ENCODE data around the gene S100PBP.

Gene S100PBP

DNA sequence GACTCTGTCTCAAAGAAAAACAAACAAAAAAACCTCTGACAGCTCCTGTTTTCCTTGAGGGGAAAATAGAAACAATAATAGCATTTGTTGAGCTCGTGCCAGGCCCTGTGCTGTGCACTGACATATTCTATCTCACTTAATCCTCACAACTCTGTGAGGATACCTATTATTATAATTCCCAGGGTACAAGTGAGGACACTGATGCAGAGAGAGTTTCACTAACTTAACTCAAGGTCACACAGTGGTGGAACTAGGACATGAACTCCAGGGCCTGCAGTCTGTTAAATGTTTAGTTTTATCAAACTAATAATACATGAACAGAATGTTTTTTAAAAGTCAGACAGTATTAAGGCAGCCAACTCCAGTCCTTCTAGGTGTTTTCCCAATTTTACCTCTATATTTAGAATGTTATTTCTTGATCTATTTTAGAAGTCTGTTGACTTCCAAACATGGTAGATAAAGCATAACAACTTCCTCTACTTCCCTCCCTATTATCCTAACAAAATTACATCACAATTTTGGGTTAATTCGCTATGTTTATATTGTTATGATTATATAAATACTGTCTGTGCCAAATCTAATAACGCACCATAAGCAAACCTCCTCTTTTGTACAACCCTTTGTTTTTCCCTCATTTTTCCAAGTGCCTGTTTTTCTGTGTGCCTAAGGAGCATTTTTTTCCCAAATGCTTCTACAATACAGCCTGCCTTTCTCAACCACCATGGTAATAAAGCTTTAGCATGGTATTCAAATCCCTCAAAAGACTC, 48.4 kb downstream of the S100PBP start:
- no peak overlapping the region for H3K9ac ChIP-seq (ENCODE audit: low read length)
- no peaks in the 10 kb centered on the region for H3K36me3 ChIP-seq (replicated peaks; ENCODE audit: low read depth, low read length)
- no peak overlapping the region for H3K4me3 ChIP-seq (ENCODE audit: low read length)
- no peak overlapping the region for H3K27ac ChIP-seq (ENCODE audit: low read length)
- H3K9me3 ChIP-seq (ENCODE audit: insufficient read depth, low read length): no peaks in the 10 kb centered on the region
- no peaks in the 10 kb centered on the region for H3K79me2 ChIP-seq (ENCODE audit: low read length)
- no peaks in the 10 kb centered on the region for H3K27me3 ChIP-seq (ENCODE audit: low read depth, low read length)
- no peaks in the 10 kb centered on the region for H4K20me1 ChIP-seq (ENCODE audit: insufficient read depth, low read length)
- peaks cover 11% of the 10 kb centered on the region for H3K4me1 ChIP-seq (ENCODE audit: low read length)
- no peak overlapping the region for H3K4me2 ChIP-seq (ENCODE audit: low read length)
- H2AFZ ChIP-seq (ENCODE audit: low read depth, low read length): no peak overlapping the region
- TF ChIP-seq EZH2phosphoT487 (IDR thresholded peaks at IDR 0.05; ENCODE audit: low read depth): no peak
- TF ChIP-seq, protein P1, sequence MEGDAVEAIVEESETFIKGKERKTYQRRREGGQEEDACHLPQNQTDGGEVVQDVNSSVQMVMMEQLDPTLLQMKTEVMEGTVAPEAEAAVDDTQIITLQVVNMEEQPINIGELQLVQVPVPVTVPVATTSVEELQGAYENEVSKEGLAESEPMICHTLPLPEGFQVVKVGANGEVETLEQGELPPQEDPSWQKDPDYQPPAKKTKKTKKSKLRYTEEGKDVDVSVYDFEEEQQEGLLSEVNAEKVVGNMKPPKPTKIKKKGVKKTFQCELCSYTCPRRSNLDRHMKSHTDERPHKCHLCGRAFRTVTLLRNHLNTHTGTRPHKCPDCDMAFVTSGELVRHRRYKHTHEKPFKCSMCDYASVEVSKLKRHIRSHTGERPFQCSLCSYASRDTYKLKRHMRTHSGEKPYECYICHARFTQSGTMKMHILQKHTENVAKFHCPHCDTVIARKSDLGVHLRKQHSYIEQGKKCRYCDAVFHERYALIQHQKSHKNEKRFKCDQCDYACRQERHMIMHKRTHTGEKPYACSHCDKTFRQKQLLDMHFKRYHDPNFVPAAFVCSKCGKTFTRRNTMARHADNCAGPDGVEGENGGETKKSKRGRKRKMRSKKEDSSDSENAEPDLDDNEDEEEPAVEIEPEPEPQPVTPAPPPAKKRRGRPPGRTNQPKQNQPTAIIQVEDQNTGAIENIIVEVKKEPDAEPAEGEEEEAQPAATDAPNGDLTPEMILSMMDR (IDR thresholded peaks at IDR 0.05; ENCODE audit: low read depth, low read length): no peak

DNA sequence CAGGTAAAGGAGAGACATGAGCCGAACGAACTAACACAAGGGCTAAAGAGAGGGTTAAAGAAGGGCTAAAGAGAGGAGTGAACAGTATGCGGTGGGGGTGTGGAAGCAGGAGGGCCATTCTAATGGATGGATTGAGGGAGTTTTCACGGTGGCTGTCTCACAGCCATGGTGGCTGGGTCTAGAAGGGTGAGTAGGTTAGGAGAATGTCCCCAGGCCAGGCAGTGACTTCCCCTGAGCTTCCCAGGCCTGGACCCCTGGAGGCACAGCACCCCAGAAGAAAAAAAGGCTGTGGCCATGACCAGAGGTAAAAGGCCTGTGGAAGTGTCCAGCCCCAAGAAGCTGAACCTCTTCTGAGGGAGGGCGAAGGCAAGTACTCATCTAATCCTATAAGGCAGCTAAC, 49.7 kb downstream of the S100PBP start:
- H3K79me2 ChIP-seq (ENCODE audit: low read length): no peaks in the 10 kb centered on the region
- no peak overlapping the region for H3K4me3 ChIP-seq (ENCODE audit: low read length)
- no peaks in the 10 kb centered on the region for H3K9me3 ChIP-seq (ENCODE audit: insufficient read depth, low read length)
- no peaks in the 10 kb centered on the region for H3K36me3 ChIP-seq (replicated peaks; ENCODE audit: low read depth, low read length)
- TF ChIP-seq, protein P1 (IDR thresholded peaks at IDR 0.05; ENCODE audit: low read depth, low read length): no peak
- no peak for TF ChIP-seq EZH2phosphoT487 (IDR thresholded peaks at IDR 0.05; ENCODE audit: low read depth)
- H3K4me2 ChIP-seq (ENCODE audit: low read length): no peak overlapping the region
- H3K4me1 ChIP-seq (ENCODE audit: low read length): peaks cover 14% of the 10 kb centered on the region
- no peak overlapping the region for H3K9ac ChIP-seq (ENCODE audit: low read length)
- no peaks in the 10 kb centered on the region for H4K20me1 ChIP-seq (ENCODE audit: insufficient read depth, low read length)
- no peak overlapping the region for H2AFZ ChIP-seq (ENCODE audit: low read depth, low read length)
- H3K27ac ChIP-seq (ENCODE audit: low read length): no peak overlapping the region
- H3K27me3 ChIP-seq (ENCODE audit: low read depth, low read length): no peaks in the 10 kb centered on the region; the same call in 1 of the 2 replicates

DNA sequence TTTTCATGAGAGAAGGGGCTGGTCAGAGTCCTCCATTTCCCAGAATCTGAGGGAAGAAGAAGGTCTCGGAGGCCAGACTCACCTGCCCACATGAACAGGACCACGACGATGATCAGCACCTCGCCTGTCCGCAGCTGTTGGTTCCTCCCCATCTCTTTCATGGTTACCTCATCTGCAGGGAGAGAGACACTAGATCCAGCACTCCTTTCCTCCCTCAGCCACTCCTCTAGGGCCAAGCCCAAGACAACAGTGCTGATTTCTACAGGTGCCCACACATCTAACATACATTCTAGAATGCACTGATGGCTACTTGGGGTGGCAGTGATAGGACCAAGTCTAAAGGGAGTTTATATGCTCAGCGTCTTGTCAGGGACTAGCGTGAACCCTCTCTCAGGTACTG, 50.2 kb downstream of the S100PBP start:
- no peak overlapping the region for H3K4me2 ChIP-seq (ENCODE audit: low read length)
- no peak overlapping the region for H3K4me3 ChIP-seq (ENCODE audit: low read length)
- H4K20me1 ChIP-seq (ENCODE audit: insufficient read depth, low read length): no peaks in the 10 kb centered on the region

DNA sequence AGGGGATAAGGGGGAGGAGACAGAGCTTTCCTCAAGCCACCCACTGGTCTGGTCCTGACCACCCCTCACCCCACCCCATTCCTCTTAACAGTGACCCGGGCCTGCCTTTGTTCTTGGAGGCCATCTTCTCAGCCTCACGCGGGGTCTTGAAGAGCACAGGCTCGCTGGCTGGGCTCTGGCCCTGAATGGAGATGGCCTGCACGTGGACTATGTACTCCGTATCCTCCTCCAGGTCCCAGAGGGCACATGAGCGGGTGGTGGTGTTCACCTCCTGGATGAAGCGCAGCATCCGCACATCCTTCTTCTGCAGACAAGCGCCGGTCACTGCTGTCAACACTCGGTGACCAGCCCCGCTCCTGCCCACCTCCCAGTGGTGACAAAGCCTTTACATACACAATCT, 50.6 kb downstream of the S100PBP start:
- no peaks in the 10 kb centered on the region; the same call in 1 of the 2 replicates for H3K27me3 ChIP-seq (ENCODE audit: low read depth, low read length)
- TF ChIP-seq EZH2phosphoT487 (IDR thresholded peaks at IDR 0.05; ENCODE audit: low read depth): no peak
- TF ChIP-seq, protein P1 (IDR thresholded peaks at IDR 0.05; ENCODE audit: low read depth, low read length): no peak
- H2AFZ ChIP-seq (ENCODE audit: low read depth, low read length): no peak overlapping the region
- H3K9me3 ChIP-seq (ENCODE audit: insufficient read depth, low read length): no peaks in the 10 kb centered on the region
- H4K20me1 ChIP-seq (ENCODE audit: insufficient read depth, low read length): no peaks in the 10 kb centered on the region
- no peaks in the 10 kb centered on the region for H3K79me2 ChIP-seq (ENCODE audit: low read length)
- no peak overlapping the region for H3K4me3 ChIP-seq (ENCODE audit: low read length)
- no peak overlapping the region for H3K4me2 ChIP-seq (ENCODE audit: low read length)
- no peaks in the 10 kb centered on the region for H3K36me3 ChIP-seq (replicated peaks; ENCODE audit: low read depth, low read length)
- H3K4me1 ChIP-seq (ENCODE audit: low read length): peaks cover 15% of the 10 kb centered on the region
- H3K27ac ChIP-seq (ENCODE audit: low read length): no peak overlapping the region
- no peak overlapping the region for H3K9ac ChIP-seq (ENCODE audit: low read length)

More for the DNA sequence above, 50.2 kb downstream of the S100PBP start:
- Histone ChIP-seq H3K27ac (ENCODE audit: low read length) (no peak overlapping the region), H3K36me3 (replicated peaks; ENCODE audit: low read depth, low read length) (no peaks in the 10 kb centered on the region), H2AFZ (ENCODE audit: low read depth, low read length) (no peak overlapping the region), H3K79me2 (ENCODE audit: low read length) (no peaks in the 10 kb centered on the region), H3K4me1 (ENCODE audit: low read length) (peaks cover 15% of the 10 kb centered on the region), H3K9me3 (ENCODE audit: insufficient read depth, low read length) (no peaks in the 10 kb centered on the region), H3K27me3 (ENCODE audit: low read depth, low read length) (no peaks in the 10 kb centered on the region; the same call in 1 of the 2 replicates), H3K9ac (ENCODE audit: low read length) (no peak overlapping the region)
- no peak for TF ChIP-seq EZH2phosphoT487 (IDR thresholded peaks at IDR 0.05; ENCODE audit: low read depth)
- TF ChIP-seq, protein P1 (IDR thresholded peaks at IDR 0.05; ENCODE audit: low read depth, low read length): no peak

Measured in OCI-LY3 (cell line).